GM10266 (cell line): ENCODE data around the gene OR2T11.
"Not testable (repeated sequence)": the region's sequence is repeated elsewhere in the genome, so short reads cannot be mapped to it uniquely, and the experiment has no call there.

Experiments
- DNase-seq: peaks from one replicate; pipeline ENCODE4 v3.0.0; 2012; ENCODE audit errors: extremely low spot score
- CTCF ChIP-seq: IDR thresholded peaks from 2 replicates; pipeline ENCODE4 v1.5.1; 2012; ENCODE audit warnings: mild to moderate bottlenecking, low read depth; ENCODE audit not compliant: control insufficient read depth, insufficient read depth; ENCODE audit errors: missing control alignments

OR2T11 gene

DNA sequence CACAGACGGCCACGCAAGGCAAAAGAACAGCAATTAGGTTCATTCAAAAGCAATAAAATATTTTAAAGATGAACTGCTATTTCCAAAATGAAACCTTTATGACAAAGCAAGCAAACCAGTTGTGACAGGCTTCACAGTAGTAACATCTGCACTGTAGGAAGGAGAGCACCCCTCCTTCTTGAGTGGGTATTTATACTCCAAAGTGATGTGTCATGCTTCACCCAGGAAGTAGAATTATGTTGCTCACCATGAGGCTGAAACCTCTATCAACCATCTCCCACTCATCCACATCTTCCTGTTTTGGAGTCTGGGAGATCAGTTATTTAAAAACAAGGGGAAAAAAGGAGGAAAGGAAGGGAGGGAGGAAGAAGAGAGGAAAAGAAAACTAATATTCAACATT lies 38.3 kb downstream of the OR2T11 start:
- DNase-seq = no peak
- TF ChIP-seq CTCF = no peak

- DNase-seq = no peak
- TF ChIP-seq CTCF = no peak
These were observed 41.7 kb downstream of the OR2T11 start for GRCh38 chr1:248593226-248593625.

GRCh38 chr1:248592655-248593054 lies 42.2 kb downstream of the OR2T11 start:
- no peak for TF ChIP-seq CTCF
- DNase-seq = no peak

GRCh38 chr1:248590055-248590454 lies 44.8 kb downstream of the OR2T11 start:
- TF ChIP-seq CTCF = no peak
- no peak for DNase-seq

DNA sequence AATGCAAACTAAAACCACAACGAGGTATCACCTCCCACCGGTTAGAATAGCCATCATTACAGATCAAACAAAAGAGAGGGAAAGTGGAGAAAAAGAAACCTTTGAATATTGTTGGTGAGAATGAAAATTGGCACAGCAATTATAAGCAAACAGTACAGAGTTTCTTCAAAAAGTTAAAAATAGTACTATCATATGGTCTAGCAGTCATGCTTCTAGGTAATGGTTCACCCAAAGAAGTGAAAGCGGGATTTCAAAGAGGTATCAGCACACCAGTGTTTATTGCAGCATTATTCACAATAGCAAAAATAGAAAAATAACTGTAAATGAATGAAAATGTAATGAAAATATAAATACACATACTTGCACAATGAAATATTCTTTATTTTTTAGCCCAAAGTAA lies 45.6 kb downstream of the OR2T11 start:
- no peak for TF ChIP-seq CTCF
- no peak for DNase-seq

DNA sequence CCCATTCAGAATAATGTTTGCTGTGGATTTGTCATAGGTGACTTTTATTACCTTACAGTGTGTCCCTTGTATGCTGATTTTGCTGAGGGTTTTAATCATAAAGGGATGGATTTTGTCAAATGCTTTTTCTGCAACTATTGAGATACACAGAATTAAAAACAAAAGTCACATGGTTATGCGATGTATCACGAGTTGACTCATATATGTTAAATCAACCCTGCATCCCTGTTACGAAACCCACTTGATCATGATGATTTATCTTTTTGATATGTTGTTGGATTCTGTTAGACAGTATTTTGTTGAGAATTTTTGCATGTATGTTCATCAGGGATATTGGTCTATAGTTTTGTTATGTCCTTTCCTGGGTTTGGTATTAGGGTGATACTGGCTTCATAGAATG lies 49.6 kb downstream of the OR2T11 start:
- DNase-seq = no peak
- no peak for TF ChIP-seq CTCF

GRCh38 chr1:248576260-248576980 lies 58.5 kb downstream of the OR2T11 start:
- no peak for TF ChIP-seq CTCF
- no peak for DNase-seq

DNA sequence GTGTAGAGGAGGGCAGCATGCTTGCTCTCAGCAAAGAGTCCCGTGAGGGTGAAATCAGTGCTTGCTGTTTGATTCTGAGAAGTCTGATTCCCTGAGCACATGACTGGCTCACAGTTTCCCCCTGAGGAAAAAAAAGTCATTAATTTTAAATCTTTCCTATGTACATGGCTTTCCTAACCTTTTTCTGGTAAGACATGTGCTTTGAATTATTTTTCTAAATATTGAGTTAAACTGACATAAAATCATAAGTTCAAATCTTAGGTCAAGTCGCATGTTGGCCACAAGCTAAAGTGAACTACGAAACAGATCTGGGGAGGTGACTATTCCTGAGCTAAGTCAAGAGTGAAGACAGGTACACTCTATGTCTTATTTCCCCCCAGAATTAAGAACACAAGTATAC lies 60.2 kb downstream of the OR2T11 start, which contains the start of gene OR2T34:
TSS of gene OR2T34 (minus strand) at position 101 of the 400 bp plus-strand sequence. CDS start at position 101, 0 bp downstream.
- not testable (repeated sequence) for DNase-seq

GRCh38 chr1:248573856-248574255 lies 61.0 kb downstream of the OR2T11 start:
- DNase-seq = not testable (repeated sequence)
